AG09319 (cell line): Measurements from ENCODE around the gene FADS1.

Experiments
- DNase-seq: peaks from one replicate; pipeline ENCODE4 v3.0.0-alpha.2; 2010; ENCODE audit warnings: low read depth; ENCODE audit errors: extremely low read depth
- CTCF ChIP-seq: IDR thresholded peaks from 2 replicates; pipeline ENCODE4 v1.5.1; 2011; ENCODE audit warnings: low read depth, mild to moderate bottlenecking, inconsistent platforms, low read length, moderate library complexity

FADS1 gene

GRCh38 chr11:61815790-61816735, 740 bp downstream of the FADS1 start:
- no peak; the same call in 1 of the 2 replicates for TF ChIP-seq CTCF
- no peak for DNase-seq

GRCh38 chr11:61814958-61815789, 1.6 kb downstream of the FADS1 start:
- peak; percentile 93 for DNase-seq
- no peak for TF ChIP-seq CTCF

GRCh38 chr11:61814247-61814957, 2.4 kb downstream of the FADS1 start:
- DNase-seq: no peak
- TF ChIP-seq CTCF: no peak

- no peak for TF ChIP-seq CTCF
- DNase-seq: no peak
Observed at GRCh38 chr11:61812736-61813411, 3.9 kb downstream of the FADS1 start.

GRCh38 chr11:61811831-61812230, 5.0 kb downstream of the FADS1 start:
- no peak for DNase-seq

GRCh38 chr11:61810671-61811175, 6.1 kb downstream of the FADS1 start:
- DNase-seq: no peak
- TF ChIP-seq CTCF: no peak

More at GRCh38 chr11:61811831-61812230, 5.0 kb downstream of the FADS1 start:
- TF ChIP-seq CTCF: no peak
